ENCODE results near the gene HPSE2. TPM values are rescaled to one million over a fixed set of nuclear protein-coding genes. Genes with fewer than 3 reads are reported as not detected.

The HPSE2 gene
- total and polyA plus RNA-seq, 12 donors, result 0.04 to 0.24 (median 0.13) TPM; not detected in 6

DNA sequence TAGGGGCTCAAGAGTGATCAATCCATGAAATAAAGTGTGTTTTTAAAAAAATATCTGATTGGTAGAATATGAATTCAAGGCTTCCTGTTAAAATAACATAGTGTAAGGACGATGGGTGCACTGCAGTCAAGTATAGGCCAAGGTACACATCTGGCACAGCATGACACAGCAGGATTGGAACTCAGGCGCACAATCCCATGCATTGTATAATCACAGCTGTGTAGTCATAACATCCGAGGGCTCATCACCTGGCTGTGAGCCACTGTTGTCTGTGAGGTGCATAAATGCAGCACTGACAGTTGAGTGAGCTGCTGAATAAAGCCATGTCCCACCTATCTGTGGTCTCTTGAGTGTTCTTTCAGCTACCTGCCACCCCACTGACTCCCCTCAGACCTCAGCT is 646.6 kb downstream of the HPSE2 start:
- no peak overlapping the region for H3K4me3 ChIP-seq
- 76 to 85% methylated on average over 3 of the region's 3 CpGs for WGBS, 2 donors
- TF ChIP-seq, protein P1, sequence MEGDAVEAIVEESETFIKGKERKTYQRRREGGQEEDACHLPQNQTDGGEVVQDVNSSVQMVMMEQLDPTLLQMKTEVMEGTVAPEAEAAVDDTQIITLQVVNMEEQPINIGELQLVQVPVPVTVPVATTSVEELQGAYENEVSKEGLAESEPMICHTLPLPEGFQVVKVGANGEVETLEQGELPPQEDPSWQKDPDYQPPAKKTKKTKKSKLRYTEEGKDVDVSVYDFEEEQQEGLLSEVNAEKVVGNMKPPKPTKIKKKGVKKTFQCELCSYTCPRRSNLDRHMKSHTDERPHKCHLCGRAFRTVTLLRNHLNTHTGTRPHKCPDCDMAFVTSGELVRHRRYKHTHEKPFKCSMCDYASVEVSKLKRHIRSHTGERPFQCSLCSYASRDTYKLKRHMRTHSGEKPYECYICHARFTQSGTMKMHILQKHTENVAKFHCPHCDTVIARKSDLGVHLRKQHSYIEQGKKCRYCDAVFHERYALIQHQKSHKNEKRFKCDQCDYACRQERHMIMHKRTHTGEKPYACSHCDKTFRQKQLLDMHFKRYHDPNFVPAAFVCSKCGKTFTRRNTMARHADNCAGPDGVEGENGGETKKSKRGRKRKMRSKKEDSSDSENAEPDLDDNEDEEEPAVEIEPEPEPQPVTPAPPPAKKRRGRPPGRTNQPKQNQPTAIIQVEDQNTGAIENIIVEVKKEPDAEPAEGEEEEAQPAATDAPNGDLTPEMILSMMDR (IDR thresholded peaks at IDR 0.05), result no peak
- H3K27me3 ChIP-seq, result no peaks in the 10 kb centered on the region
- H3K36me3 ChIP-seq, result no peaks in the 10 kb centered on the region
- no peaks in the 10 kb centered on the region for H3K9me3 ChIP-seq
- DNase-seq, result no peak
- intact Hi-C loops (cut with DNase I), result no loop called here
- H3K27ac ChIP-seq, result no peak overlapping the region
- no peak for ATAC-seq
- peaks cover 0 to 4% (median 0%) of the 10 kb centered on the region in 9 donors for H3K4me1 ChIP-seq

DNA sequence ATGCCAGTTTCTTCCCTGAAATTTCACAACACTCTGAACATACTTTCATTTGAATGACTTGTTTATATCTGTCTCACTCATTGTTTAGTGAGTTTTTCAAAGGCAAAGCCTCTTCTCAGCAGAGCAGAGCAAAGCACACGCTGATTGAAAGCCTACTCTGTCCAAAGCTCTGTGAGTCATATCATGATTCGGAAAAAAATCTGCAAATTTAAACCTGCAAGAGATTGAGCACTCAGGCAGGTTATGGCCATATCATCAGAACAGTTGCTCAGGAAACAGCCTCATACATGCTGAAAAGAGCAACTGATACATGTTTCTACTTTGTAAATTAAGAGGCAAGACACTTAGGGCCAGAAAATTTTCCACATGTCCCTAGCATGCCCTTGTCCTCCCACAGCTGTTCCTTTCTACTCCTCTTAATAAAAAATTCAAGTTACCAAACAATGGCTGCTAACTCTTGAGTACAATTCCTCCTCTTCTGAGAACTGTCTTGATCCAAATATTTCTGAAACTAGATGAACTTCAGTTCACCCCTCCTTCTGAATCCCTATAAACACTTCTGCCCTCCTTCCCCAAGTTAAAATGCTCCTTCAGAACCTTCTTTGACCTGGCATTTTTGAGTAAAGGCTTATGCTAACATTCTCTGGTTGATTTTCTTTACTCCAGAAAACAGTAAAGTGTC is 648.4 kb downstream of the HPSE2 start:
- Histone ChIP-seq H3K4me3 (no peak overlapping the region), H3K4me1 (peaks cover 0 to 4% (median 0%) of the 10 kb centered on the region in 9 donors), H3K36me3 (no peaks in the 10 kb centered on the region), H3K9me3 (no peaks in the 10 kb centered on the region), H3K27ac (no peak overlapping the region), H3K27me3 (peaks cover 0 to 5% (median 0%) of the 10 kb centered on the region in 7 donors)
- no peak for ATAC-seq
- intact Hi-C loops (cut with DNase I), result no loop called here
- DNase-seq, result no peak
- TF ChIP-seq, protein P1 (IDR thresholded peaks at IDR 0.05), result no peak
- 65 to 66% methylated on average over 2 of the region's 2 CpGs for WGBS, 2 donors

DNA sequence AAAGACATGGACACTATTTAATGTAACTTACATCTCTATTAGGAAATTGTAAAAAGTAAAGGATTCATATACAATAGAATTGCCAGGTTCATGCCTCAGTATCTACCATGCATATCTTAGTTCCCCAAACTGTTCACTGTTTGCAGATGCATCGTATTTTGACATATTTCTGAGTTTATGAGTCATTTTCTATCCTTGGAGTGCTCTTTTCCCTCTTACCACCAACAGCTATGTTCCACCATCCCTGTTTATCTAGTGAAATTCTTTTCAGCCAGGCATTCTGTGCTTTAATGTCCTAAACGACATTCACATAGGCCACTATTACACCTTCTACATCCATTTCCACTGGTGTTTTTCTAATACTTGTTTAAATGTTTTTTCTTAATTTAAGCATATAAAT is 649.6 kb downstream of the HPSE2 start:
- intact Hi-C loops (cut with DNase I), result no loop called here
- H3K4me3 ChIP-seq, result no peak overlapping the region
- no peaks in the 10 kb centered on the region for H3K36me3 ChIP-seq
- H3K4me1 ChIP-seq, result peaks cover 0 to 4% (median 0%) of the 10 kb centered on the region in 9 donors
- H3K27me3 ChIP-seq, result peaks cover 0 to 10% (median 0%) of the 10 kb centered on the region in 7 donors
- DNase-seq, result no peak
- no peaks in the 10 kb centered on the region for H3K9me3 ChIP-seq
- TF ChIP-seq, protein P1 (IDR thresholded peaks at IDR 0.05), result no peak
- ATAC-seq, result no peak
- no peak overlapping the region for H3K27ac ChIP-seq
- WGBS, 2 donors, result 56 to 70% methylated on average over 2 of the region's 2 CpGs

DNA sequence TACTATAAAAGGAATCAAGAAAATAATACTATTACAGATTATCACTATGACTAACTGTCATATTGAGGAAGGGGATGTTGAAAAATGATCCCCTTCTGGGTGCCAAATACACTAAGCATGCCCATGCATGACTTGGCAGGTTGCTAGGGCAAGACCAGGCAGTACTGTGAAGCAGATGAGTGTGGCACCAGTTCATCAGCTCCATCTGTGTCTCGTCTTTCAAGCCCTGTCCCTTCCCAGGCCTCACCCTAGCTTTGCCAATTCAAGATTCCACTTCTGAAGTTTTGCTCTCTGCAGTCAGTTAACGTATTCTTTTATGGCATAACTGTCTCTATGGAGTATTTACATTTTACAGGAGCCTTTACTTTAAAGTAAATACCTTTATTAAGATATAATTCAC is 653.3 kb downstream of the HPSE2 start:
- intact Hi-C loops (cut with DNase I), result no loop called here
- peaks cover 0 to 4% (median 0%) of the 10 kb centered on the region in 9 donors for H3K4me1 ChIP-seq
- TF ChIP-seq, protein P1 (IDR thresholded peaks at IDR 0.05), result no peak
- H3K9me3 ChIP-seq, result no peaks in the 10 kb centered on the region
- DNase-seq (no peak), ATAC-seq (no peak)
- H3K4me3 ChIP-seq, result no peak overlapping the region
- H3K27me3 ChIP-seq, result peaks cover 0 to 20% (median 0%) of the 10 kb centered on the region in 7 donors
- H3K27ac ChIP-seq, result no peak overlapping the region
- 46 to 50% methylated on average over 2 of the region's 2 CpGs for WGBS, 2 donors
- no peaks in the 10 kb centered on the region for H3K36me3 ChIP-seq

All from heart right ventricle (tissue), 16 donors.